OCI-LY1 (cell line): Measurements from ENCODE around the gene POLDIP3.

Experiments used
- EZH2 ChIP-seq: fragments of 200-600 bp; sonication (generic), shearing (Covaris generic); IDR thresholded peaks from 2 replicates; pipeline ENCODE4 v1.8.0; 2017; ENCODE audit warnings: borderline replicate concordance, mixed run types, mild to moderate bottlenecking, antibody characterized with exemption, low read length, moderate library complexity, mixed read lengths
- TF ChIP-seq, protein P1 (sequence below): fragments of 200-600 bp; sonication (generic), shearing (Covaris generic); IDR thresholded peaks from 2 replicates; pipeline ENCODE4 v1.5.1; 2017; ENCODE audit warnings: mild to moderate bottlenecking, antibody characterized with exemption, low read length, moderate library complexity, mixed read lengths

DNA sequence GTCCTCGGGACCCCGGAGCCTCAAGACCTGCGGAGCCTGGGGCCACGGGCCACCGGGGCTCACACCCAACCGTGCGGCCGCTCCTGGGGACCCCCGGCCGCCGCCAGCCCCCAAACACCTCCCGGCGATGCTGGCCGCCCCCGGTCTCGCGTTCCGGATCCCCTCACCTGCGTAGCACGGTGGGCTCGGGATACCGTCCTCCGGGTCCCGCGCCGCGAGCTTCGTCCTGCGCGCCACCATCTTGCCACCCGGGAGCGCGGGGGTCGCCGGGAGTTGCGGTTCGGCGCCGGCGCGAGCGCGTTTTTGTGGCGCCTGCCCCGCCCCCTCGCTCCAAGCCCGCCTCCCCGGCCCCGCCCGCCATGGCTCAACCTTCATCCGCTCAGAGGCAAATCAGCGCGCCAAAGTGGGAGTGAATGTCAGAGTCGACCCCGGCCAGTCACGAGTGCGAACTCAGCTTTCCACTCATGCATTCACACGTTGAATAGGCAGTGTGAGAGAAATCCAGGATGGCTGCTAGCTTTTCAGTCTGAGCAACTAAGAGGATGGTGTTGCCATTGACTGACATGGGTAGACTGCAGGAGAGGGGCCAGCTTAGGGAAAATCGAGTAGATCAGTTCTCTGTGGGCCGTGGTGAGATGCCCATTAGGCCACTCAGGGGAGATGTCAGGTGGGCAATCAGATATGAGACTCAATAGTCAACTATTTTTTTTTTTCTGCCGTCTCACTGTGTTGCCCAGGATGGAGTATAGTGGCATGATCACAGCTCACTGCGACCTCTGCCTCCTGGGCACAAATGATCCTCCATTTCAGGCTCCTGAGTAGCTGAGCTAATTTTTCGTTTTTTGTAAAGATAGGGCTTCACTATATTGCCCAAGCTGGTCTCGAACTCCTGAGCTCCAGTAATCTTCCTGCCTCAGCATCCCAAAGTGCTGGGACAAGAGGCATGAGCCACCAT is 32.6 kb downstream of the POLDIP3 start:
- TF ChIP-seq, protein P1, sequence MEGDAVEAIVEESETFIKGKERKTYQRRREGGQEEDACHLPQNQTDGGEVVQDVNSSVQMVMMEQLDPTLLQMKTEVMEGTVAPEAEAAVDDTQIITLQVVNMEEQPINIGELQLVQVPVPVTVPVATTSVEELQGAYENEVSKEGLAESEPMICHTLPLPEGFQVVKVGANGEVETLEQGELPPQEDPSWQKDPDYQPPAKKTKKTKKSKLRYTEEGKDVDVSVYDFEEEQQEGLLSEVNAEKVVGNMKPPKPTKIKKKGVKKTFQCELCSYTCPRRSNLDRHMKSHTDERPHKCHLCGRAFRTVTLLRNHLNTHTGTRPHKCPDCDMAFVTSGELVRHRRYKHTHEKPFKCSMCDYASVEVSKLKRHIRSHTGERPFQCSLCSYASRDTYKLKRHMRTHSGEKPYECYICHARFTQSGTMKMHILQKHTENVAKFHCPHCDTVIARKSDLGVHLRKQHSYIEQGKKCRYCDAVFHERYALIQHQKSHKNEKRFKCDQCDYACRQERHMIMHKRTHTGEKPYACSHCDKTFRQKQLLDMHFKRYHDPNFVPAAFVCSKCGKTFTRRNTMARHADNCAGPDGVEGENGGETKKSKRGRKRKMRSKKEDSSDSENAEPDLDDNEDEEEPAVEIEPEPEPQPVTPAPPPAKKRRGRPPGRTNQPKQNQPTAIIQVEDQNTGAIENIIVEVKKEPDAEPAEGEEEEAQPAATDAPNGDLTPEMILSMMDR, result no peak
- no peak for TF ChIP-seq EZH2
